GM21447 (cell line): ENCODE data around the gene OGFOD3.
"Not testable (repeated sequence)": the region's sequence is repeated elsewhere in the genome, so short reads cannot be mapped to it uniquely, and the experiment has no call there.

ENCODE experiments used
- ATAC-seq: cut with Tn5 transposase; IDR thresholded peaks from one replicate; pipeline ENCODE4 v1.9.1; 2021; ENCODE audit not compliant: unreplicated experiment

OGFOD3 gene

DNA sequence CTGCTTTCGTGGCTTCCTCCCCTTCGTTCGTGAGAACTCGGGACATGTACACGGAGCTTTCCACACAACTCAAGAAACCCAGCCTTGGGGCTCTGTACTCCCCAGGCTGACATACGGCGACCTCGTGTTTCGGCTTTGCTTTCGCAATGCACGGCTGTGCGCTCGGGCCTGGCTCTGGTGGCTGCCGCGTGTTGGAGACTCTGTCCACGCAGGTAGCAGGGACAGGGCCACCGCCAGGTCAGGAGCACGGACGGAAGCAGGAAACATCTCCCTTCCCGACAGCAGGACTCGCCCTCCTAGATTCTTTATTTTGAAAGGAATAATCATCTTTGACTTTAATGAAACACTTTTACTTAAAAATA, 29.5 kb downstream of the OGFOD3 start:
- no peak for ATAC-seq

DNA sequence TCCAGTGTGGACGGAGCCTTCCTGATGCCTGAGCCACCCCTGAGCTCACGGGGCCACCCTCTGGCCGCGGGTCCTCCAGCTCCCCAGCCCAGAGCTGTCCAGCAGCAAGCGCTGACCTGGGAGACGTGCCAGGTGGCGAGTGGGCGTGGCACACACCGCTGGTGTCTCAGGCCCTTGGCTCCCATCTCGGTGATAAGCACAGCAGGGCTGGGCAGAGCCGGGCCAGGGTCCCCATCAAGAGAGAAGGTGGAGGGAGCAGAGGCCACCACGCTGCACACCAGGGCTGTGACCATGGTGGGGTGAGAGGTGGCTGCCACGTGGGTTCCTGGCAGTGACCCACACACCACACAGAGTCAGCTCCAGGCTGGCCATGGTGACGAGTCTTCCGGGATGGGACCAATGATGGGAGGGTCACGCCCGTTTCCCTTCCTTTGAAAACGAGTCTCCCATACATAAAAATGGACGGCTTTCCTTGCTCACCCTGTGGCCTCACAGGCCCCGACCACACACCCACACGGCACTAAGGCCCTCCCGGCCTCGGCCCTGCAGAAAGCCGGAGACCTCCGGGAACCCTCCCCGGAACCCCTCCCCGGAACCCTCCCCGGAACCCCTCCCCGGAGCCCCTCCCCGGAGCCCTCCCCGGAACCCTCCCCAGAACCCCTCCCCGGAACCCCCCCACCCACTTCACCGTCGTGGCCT, 30.0 kb downstream of the OGFOD3 start:
- no peak for ATAC-seq

- ATAC-seq = no peak
These were observed 30.7 kb downstream of the OGFOD3 start for GRCh38 chr17:82387705-82388106.

- no peak for ATAC-seq
These were observed 31.3 kb downstream of the OGFOD3 start for GRCh38 chr17:82386881-82387704.

GRCh38 chr17:82386255-82386831, 32.0 kb downstream of the OGFOD3 start:
- no peak for ATAC-seq

DNA sequence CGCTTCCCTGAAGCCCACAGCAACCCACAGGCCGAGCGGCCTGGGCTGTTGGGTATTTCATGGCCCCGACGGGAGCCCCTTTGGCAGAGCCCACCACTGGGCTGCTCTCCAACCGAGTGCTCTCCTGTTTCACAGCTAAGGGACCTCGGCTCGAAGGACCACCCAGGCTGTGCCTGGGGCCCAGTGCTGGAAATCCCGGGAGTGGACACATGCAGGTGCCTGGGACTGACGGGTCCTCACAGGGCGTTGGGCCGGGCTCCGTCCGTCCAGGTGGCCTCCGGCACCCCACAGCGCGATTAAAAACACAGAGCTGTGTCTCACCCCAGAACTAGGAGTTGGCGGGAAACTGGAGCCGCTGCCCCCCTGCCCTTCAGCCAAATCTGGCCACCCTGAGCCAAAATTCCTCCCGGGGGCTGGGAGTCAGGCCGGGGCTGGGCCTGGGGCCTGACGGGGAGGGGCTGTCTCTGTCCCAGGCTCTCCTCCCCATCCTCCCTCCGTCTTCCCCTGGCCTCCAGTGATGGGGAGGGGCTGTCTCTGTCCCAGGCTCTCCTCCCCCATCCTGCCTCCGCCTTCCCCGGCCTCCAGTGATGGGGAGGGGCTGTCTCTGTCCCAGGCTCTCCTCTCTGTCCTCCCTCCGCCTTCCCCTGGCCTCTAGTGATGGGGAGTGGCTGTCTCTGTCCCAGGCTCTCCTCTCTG, 32.7 kb downstream of the OGFOD3 start:
- no peak for ATAC-seq

GRCh38 chr17:82384730-82385481, 33.5 kb downstream of the OGFOD3 start:
- no peak for ATAC-seq

DNA sequence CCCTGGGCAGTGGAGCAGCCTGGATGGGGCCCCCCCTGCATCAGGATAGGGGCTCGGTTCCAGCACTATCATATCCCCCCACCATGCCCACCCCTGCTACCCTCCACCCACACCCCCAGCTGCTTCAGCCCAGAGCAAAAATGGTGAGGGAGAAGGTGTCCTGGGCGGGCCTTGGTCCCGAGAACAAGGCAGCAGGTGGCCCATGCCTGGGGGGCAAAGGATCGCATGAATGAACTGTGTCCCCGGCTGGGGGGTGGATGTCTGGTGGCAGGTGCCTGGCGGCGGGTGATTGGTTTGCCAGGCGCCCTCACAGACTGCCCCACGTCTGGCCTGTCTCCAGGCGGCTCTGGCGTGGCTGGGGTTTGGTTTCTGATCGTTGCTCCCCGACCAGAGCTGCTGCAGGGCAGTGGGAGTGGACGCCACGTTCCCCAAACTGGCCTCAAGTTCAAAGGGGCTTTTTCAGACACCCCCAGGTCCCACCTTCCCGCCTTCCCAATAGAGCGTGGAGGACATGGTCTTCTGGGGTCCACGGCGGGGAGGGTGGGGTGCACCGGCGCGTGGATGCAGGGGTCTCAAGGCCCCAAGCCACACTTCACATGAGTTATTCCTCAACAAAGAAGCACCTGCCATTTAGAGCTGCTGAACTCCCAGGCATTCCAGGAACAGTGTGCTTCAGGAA, 34.2 kb downstream of the OGFOD3 start:
- ATAC-seq = no peak

- ATAC-seq = no peak
These were observed 35.0 kb downstream of the OGFOD3 start for GRCh38 chr17:82383411-82383810.

- ATAC-seq = no peak
These were observed 35.5 kb downstream of the OGFOD3 start for GRCh38 chr17:82382933-82383255.

- ATAC-seq = not testable (repeated sequence)
These were observed 36.0 kb downstream of the OGFOD3 start for GRCh38 chr17:82382220-82382932.

- ATAC-seq = not testable (repeated sequence)
These were observed 36.7 kb downstream of the OGFOD3 start for GRCh38 chr17:82381703-82382009.

GRCh38 chr17:82380860-82381702, 37.3 kb downstream of the OGFOD3 start:
- ATAC-seq = no peak

DNA sequence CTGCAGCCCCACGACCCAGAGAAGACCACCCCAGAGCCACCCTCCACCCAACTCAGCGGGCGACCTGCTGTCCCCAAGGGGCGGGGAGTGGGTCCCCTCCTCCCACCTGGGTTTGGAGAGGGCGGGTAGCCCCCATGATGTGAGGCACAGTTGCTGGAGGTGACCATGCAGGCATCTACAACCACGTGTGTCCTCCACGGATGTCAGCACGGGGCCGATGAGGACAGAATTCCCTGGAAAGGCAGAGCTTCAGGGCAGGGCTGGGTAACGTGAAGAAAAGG, 39.7 kb downstream of the OGFOD3 start:
- ATAC-seq = no peak

GRCh38 chr17:82377924-82378740, 40.3 kb downstream of the OGFOD3 start:
- ATAC-seq = no peak

GRCh38 chr17:82377294-82377693, 41.1 kb downstream of the OGFOD3 start:
- ATAC-seq = not testable (repeated sequence)

DNA sequence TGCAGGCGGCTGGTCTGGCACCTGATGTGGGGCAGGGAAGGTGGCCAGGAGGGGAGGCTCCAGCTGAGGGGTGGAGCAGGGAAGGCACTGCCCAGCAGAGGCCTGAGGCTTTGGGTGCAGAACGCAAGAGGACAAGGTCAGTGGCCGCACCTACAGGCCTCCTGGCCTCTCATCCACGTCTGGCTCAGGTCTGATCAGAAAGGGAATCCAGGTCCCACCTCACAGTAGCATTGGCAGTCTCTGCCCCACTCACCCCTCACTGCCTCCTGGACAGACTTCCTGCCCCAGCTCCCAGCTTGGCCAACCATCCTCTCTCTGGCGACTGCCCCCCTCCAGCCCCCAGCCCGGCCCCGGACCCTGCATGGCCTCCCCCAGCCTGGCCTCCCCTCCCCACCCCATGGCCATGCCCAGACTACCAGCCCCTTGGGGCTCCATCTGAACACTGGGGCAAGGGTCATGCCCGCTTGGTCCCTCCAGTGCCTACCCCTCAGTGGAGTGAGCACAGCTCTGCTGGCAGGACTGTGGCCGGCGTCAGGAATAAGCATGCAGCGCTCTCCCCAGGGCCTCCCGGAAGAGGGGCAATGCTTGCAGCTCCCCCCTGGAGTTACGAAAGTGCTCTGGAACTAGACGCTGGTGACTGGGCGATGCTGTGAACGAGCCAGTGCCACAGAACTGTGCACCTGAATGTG, 42.2 kb downstream of the OGFOD3 start:
- ATAC-seq = no peak
